ENCODE results near the gene FGF7.

DNA sequence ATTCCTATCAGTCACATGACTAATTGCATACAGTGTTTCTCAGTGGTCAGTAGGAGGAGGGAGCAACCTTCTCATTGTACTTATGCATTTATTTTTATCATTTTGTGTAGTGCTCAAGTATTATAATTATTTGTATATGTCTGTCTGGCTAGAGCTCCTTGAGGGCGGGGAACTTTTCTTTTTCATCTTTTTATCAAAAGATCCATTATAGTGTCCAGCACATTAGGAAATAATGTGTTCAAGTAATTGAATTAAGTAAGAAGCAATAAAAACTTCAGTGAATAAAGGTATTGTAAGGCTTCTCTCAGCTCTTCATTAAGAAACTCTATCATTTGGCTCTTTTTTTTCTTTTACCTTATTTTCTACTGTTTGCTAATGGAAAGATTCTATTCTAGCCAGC is 18.8 kb downstream of the FGF7 start:
- TF ChIP-seq, protein P1, sequence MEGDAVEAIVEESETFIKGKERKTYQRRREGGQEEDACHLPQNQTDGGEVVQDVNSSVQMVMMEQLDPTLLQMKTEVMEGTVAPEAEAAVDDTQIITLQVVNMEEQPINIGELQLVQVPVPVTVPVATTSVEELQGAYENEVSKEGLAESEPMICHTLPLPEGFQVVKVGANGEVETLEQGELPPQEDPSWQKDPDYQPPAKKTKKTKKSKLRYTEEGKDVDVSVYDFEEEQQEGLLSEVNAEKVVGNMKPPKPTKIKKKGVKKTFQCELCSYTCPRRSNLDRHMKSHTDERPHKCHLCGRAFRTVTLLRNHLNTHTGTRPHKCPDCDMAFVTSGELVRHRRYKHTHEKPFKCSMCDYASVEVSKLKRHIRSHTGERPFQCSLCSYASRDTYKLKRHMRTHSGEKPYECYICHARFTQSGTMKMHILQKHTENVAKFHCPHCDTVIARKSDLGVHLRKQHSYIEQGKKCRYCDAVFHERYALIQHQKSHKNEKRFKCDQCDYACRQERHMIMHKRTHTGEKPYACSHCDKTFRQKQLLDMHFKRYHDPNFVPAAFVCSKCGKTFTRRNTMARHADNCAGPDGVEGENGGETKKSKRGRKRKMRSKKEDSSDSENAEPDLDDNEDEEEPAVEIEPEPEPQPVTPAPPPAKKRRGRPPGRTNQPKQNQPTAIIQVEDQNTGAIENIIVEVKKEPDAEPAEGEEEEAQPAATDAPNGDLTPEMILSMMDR (IDR thresholded peaks at IDR 0.05), result no peak
- TF ChIP-seq POLR2A (IDR thresholded peaks at IDR 0.05; ENCODE audit: low read depth) (no peak), POLR2AphosphoS5 (IDR thresholded peaks at IDR 0.05) (no peak)
